ENCODE measurements around the gene MYO9B.

MYO9B gene

DNA sequence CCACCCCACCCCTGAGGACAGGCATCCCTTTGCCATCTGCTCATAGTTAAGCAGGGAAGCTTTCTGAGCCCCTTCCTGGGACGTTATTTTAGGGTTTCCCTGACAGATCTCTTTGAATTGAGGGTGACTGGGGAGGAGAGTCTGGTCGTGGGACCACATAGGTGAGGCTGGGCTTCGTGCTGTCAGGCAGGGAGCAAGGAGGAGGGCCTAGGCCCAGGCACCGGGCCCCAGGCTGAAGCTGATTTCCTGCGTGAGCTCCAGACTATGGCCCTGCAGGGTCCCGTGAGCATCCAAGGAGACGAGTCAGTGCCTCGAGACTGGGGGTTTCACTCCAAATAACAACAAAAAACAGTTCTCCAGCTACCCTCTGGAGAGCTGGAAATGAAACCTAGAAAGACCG lies 60.4 kb downstream of the MYO9B start:
- TF ChIP-seq FOXP2 (optimal IDR thresholded peaks at IDR 0.05; ENCODE audit: borderline replicate concordance, extremely low read depth, extremely low read length, insufficient read depth) (no peak), POLR2AphosphoS5 (IDR thresholded peaks at IDR 0.05; ENCODE audit: low read depth, low read length) (no peak), SIN3A (IDR thresholded peaks at IDR 0.05; ENCODE audit: borderline replicate concordance, insufficient read depth, low read length) (no peak)

GRCh38 chr19:17136617-17137016 lies 61.0 kb downstream of the MYO9B start:
- TF ChIP-seq TAF1 (IDR thresholded peaks at IDR 0.05; ENCODE audit: borderline replicate concordance, insufficient read depth, low read length) (no peak), POLR2AphosphoS5 (IDR thresholded peaks at IDR 0.05; ENCODE audit: low read depth, low read length) (no peak), FOXP2 (optimal IDR thresholded peaks at IDR 0.05; ENCODE audit: borderline replicate concordance, extremely low read depth, extremely low read length, insufficient read depth) (no peak), SIN3A (IDR thresholded peaks at IDR 0.05; ENCODE audit: borderline replicate concordance, insufficient read depth, low read length) (no peak)
- TF ChIP-seq, protein P1, sequence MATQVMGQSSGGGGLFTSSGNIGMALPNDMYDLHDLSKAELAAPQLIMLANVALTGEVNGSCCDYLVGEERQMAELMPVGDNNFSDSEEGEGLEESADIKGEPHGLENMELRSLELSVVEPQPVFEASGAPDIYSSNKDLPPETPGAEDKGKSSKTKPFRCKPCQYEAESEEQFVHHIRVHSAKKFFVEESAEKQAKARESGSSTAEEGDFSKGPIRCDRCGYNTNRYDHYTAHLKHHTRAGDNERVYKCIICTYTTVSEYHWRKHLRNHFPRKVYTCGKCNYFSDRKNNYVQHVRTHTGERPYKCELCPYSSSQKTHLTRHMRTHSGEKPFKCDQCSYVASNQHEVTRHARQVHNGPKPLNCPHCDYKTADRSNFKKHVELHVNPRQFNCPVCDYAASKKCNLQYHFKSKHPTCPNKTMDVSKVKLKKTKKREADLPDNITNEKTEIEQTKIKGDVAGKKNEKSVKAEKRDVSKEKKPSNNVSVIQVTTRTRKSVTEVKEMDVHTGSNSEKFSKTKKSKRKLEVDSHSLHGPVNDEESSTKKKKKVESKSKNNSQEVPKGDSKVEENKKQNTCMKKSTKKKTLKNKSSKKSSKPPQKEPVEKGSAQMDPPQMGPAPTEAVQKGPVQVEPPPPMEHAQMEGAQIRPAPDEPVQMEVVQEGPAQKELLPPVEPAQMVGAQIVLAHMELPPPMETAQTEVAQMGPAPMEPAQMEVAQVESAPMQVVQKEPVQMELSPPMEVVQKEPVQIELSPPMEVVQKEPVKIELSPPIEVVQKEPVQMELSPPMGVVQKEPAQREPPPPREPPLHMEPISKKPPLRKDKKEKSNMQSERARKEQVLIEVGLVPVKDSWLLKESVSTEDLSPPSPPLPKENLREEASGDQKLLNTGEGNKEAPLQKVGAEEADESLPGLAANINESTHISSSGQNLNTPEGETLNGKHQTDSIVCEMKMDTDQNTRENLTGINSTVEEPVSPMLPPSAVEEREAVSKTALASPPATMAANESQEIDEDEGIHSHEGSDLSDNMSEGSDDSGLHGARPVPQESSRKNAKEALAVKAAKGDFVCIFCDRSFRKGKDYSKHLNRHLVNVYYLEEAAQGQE (IDR thresholded peaks at IDR 0.05; ENCODE audit: insufficient read depth in 1 of 2, low read depth in 2 of 2, low read length in 2 of 2): no peak

- no peak for TF ChIP-seq SIN3A (IDR thresholded peaks at IDR 0.05; ENCODE audit: borderline replicate concordance, insufficient read depth, low read length)
- TF ChIP-seq, protein P1 (IDR thresholded peaks at IDR 0.05; ENCODE audit: insufficient read depth in 1 of 2, low read depth in 2 of 2, low read length in 2 of 2): no peak
- TF ChIP-seq POLR2AphosphoS5 (IDR thresholded peaks at IDR 0.05; ENCODE audit: low read depth, low read length): no peak
- no peak for TF ChIP-seq TAF1 (IDR thresholded peaks at IDR 0.05; ENCODE audit: borderline replicate concordance, insufficient read depth, low read length)
- no peak for TF ChIP-seq FOXP2 (optimal IDR thresholded peaks at IDR 0.05; ENCODE audit: borderline replicate concordance, extremely low read depth, extremely low read length, insufficient read depth)
Observed at GRCh38 chr19:17137417-17137816, 61.8 kb downstream of the MYO9B start.

GRCh38 chr19:17138937-17139598 lies 63.5 kb downstream of the MYO9B start:
- TF ChIP-seq TAF1 (IDR thresholded peaks at IDR 0.05; ENCODE audit: borderline replicate concordance, insufficient read depth, low read length) (no peak), FOXP2 (optimal IDR thresholded peaks at IDR 0.05; ENCODE audit: borderline replicate concordance, extremely low read depth, extremely low read length, insufficient read depth) (no peak)
- TF ChIP-seq, protein P1 (IDR thresholded peaks at IDR 0.05; ENCODE audit: insufficient read depth in 1 of 2, low read depth in 2 of 2, low read length in 2 of 2): no peak

DNA sequence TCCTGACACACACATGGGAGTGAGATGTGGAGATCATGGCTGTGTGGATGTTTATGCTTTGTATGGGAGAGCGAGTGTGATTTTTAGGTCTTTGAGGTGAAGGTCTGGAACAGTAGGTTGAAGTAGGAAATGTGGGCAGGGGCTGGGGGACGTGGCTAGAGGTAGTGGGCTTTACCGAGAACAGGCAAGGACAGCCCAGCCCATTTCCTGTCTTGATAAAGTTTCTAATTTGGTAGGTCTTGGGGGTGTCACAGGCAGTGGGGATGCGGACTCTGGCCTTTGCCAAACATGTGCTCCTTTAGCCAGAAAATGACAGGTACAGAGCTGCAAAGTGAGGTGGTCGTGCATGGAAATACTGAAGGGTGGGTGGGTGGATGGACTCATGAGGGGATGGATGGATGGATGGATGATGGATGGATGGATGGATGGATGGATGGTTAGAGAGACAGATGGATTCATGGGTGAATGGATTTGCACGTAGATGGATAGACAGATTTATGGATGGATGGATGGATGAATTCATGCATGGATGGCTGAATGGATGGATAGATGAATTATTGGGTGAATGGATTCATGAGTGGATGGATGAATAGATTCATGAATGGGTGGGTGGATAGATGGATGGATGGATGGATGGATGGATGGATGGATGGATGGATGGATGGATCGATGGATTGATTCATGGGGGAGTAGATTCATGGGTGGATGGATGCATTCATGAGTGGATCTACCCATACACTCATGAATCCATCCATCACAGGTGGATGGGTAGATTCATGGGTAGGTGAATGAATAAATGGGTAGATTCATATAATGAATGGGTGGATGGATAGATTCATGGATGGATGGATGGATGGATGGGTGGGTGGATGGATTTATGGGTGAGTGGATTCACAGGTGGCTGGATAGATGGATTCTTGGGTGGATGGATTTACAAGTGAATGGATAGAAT lies 70.2 kb downstream of the MYO9B start:
- TF ChIP-seq, protein P1 (IDR thresholded peaks at IDR 0.05; ENCODE audit: insufficient read depth in 1 of 2, low read depth in 2 of 2, low read length in 2 of 2): no peak
- TF ChIP-seq POLR2AphosphoS5 (IDR thresholded peaks at IDR 0.05; ENCODE audit: low read depth, low read length) (no peak), SIN3A (IDR thresholded peaks at IDR 0.05; ENCODE audit: borderline replicate concordance, insufficient read depth, low read length) (no peak), TAF1 (IDR thresholded peaks at IDR 0.05; ENCODE audit: borderline replicate concordance, insufficient read depth, low read length) (no peak), FOXP2 (optimal IDR thresholded peaks at IDR 0.05; ENCODE audit: borderline replicate concordance, extremely low read depth, extremely low read length, insufficient read depth) (no peak)
